ENCODE results near the gene FIBCD1.

The FIBCD1 gene

DNA sequence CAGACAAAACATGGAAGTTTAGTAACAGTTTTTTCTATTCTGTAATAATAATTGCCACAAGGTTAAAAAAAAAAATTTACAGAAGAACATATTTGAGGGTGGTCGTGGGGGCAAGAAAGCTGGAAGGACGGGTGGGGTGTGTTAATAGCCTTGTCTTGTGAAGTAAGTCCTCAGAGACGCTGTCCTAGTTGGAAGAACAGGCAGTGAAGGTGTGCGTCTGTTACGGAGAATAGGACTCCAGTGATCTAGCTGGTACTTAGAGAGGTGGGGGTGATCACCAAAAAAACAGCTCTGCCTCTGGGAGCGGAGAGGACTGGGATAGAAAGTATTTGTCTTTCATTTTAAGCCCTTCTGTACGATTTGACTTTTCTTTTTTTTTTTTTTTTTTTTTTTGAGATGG, 86.2 kb downstream of the FIBCD1 start:
- no peak for DNase-seq
